Colonic mucosa (tissue), 4 donors: ENCODE results near the gene UTF1. TPM values are rescaled to one million over a fixed set of nuclear protein-coding genes. Genes with fewer than 3 reads are reported as not detected.

Experiments
- DNase-seq: peaks from one replicate; pipeline ENCODE4 v3.0.0-alpha.2; 2020
- H3K27ac ChIP-seq: fragments of 200-600 bp; one replicate; pipeline ENCODE4 v1.8.0; 2021
- H3K27me3 ChIP-seq: fragments of 200-600 bp; one replicate; pipeline ENCODE4 v1.8.0; 2021
- H3K36me3 ChIP-seq: fragments of 200-600 bp; one replicate; pipeline ENCODE4 v1.8.0; 2021
- H3K4me1 ChIP-seq: fragments of 200-600 bp; one replicate; pipeline ENCODE4 v1.8.0; 2021; ENCODE audit warnings: mild to moderate bottlenecking
- H3K4me3 ChIP-seq: fragments of 200-600 bp; one replicate; pipeline ENCODE4 v1.8.0; 2021
- H3K9ac ChIP-seq, 2 donors: one replicate each; pipeline ENCODE4 v1.7.0; 2013; ENCODE audit warnings: control low read depth in 2 of 2, low read depth in 2 of 2, low read length in 2 of 2
- H3K9me3 ChIP-seq: fragments of 200-600 bp; one replicate; pipeline ENCODE4 v1.8.0; 2021
- intact Hi-C: fragments of 100-400 bp; cut with DNase I; formaldehyde crosslinking; loops from one replicate; pipeline ENCODE4 v1.14.1; 2022
- total RNA-seq, 2 donors: library from RNA; stranded (reverse); fragmentation: NEBNext Ultra II Directional in 1 of 2; extraction: Animal tissue kit (Norgen Biotek cat#: 25700) in 1 of 2; gene quantifications; one replicate each; pipeline ENCODE4 v1.2.1, GENCODE V29; 2021
- TF ChIP-seq, protein P1 (sequence below): fragments of 200-600 bp; IDR thresholded peaks from one replicate; pipeline ENCODE4 v1.8.0; 2022; ENCODE audit warnings: antibody characterized with exemption, mild to moderate bottlenecking
- donor health status: healthy.
- donor health status: DM: no; HTN: no; CAD: no.
- donor health status: DM: no; HTN: no; CAD: no.

The UTF1 gene
- total RNA-seq, 2 donors from 2014 or later = not detected

GRCh38 chr10:133239990-133240389, 10.0 kb downstream of the UTF1 start:
- intact Hi-C loops = no loop called here
- Histone ChIP-seq H3K27me3 (peaks cover 33% of the 10 kb centered on the region), H3K9me3 (no peaks in the 10 kb centered on the region), H3K4me1 (no peaks in the 10 kb centered on the region), H3K9ac (no peak overlapping the region), H3K4me3 (no peak overlapping the region), H3K36me3 (no peaks in the 10 kb centered on the region), H3K27ac (no peak overlapping the region)
- TF ChIP-seq, protein P1, sequence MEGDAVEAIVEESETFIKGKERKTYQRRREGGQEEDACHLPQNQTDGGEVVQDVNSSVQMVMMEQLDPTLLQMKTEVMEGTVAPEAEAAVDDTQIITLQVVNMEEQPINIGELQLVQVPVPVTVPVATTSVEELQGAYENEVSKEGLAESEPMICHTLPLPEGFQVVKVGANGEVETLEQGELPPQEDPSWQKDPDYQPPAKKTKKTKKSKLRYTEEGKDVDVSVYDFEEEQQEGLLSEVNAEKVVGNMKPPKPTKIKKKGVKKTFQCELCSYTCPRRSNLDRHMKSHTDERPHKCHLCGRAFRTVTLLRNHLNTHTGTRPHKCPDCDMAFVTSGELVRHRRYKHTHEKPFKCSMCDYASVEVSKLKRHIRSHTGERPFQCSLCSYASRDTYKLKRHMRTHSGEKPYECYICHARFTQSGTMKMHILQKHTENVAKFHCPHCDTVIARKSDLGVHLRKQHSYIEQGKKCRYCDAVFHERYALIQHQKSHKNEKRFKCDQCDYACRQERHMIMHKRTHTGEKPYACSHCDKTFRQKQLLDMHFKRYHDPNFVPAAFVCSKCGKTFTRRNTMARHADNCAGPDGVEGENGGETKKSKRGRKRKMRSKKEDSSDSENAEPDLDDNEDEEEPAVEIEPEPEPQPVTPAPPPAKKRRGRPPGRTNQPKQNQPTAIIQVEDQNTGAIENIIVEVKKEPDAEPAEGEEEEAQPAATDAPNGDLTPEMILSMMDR = no peak
- no peak for DNase-seq

GRCh38 chr10:133241501-133242205, 11.6 kb downstream of the UTF1 start:
- Histone ChIP-seq H3K9me3 (no peaks in the 10 kb centered on the region), H3K9ac (no peak overlapping the region), H3K4me1 (no peaks in the 10 kb centered on the region), H3K36me3 (no peaks in the 10 kb centered on the region), H3K27me3 (peaks cover 23% of the 10 kb centered on the region), H3K4me3 (peak overlapping the region; percentile 24), H3K27ac (no peak overlapping the region)
- intact Hi-C loops = no loop called here
- TF ChIP-seq, protein P1 = no peak
- no peak for DNase-seq

GRCh38 chr10:133242611-133243356, 12.8 kb downstream of the UTF1 start:
- intact Hi-C loops = no loop called here
- Histone ChIP-seq H3K9ac (no peak overlapping the region), H3K9me3 (no peaks in the 10 kb centered on the region), H3K27me3 (peaks cover 22% of the 10 kb centered on the region), H3K27ac (no peak overlapping the region), H3K4me3 (no peak overlapping the region), H3K36me3 (no peaks in the 10 kb centered on the region), H3K4me1 (no peaks in the 10 kb centered on the region)
- no peak for DNase-seq
- TF ChIP-seq, protein P1 = no peak

DNA sequence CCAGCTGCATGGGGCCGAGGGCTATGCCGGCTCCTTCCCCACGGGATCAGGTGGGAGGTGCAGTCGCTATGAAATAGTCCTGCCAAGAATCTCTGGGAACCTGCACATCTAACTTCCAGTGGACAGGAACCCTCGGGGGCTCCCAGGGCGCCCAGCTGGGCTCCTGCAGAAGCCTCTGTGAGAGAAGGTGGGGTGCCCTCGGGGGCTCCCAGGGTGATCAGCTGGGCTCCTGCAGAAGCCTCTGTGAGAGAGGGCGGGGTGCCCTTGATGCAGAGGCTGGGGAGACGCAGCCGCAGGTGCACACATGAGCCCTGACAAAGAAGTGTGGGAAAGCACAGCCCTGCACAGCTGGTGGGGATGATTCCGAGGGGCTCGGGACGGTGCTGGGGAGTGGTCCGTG, 13.6 kb downstream of the UTF1 start:
- Histone ChIP-seq H3K9me3 (no peaks in the 10 kb centered on the region), H3K4me1 (no peaks in the 10 kb centered on the region)

GRCh38 chr10:133245439-133246235, 15.6 kb downstream of the UTF1 start:
- TF ChIP-seq, protein P1 = no peak
- peak; percentile 65 for DNase-seq
- Histone ChIP-seq H3K9me3 (no peaks in the 10 kb centered on the region), H3K9ac (no peak overlapping the region), H3K36me3 (no peaks in the 10 kb centered on the region), H3K27me3 (peaks cover 15% of the 10 kb centered on the region), H3K4me3 (no peak overlapping the region), H3K4me1 (no peaks in the 10 kb centered on the region), H3K27ac (no peak overlapping the region)
- intact Hi-C loops = no loop called here

More for the DNA sequence above, 13.6 kb downstream of the UTF1 start:
- Histone ChIP-seq H3K9ac (no peak overlapping the region), H3K27ac (no peak overlapping the region), H3K27me3 (peaks cover 15% of the 10 kb centered on the region), H3K36me3 (no peaks in the 10 kb centered on the region), H3K4me3 (no peak overlapping the region)
- intact Hi-C loops = no loop called here
- no peak for DNase-seq
- TF ChIP-seq, protein P1 = no peak
